HCT116 (cell line): ENCODE results near the gene SLAMF6.

Experiments used
- EZH2 ChIP-seq: fragments of 200-600 bp; sonication (generic); IDR thresholded peaks from 2 replicates; pipeline ENCODE4 v1.6.1; 2017; ENCODE audit warnings: antibody characterized with exemption, mixed run types
- JUND ChIP-seq: IDR thresholded peaks from 2 replicates; pipeline ENCODE4 v1.6.1; 2012
- SP1 ChIP-seq: IDR thresholded peaks from 2 replicates; pipeline ENCODE4 v1.6.1; 2012; ENCODE audit warnings: low read depth

DNA sequence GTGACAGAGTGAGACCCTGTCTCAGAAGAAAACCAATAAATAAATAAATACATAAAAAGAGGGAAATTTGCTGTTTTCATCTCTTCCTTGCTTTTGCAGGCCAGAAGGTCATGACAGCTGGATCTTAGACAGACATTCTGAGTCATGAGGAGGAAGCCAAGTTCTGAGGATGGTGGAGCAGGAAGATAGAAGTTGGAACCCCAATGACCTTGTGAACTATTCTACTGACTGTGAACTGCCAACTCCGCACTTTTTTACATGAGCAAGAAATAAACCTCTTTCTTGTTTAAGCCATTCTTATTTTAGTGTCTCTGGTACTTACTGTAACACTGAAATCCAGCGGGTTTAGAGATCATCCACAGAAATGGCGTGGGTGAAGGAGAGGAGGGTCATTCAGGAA is 47.8 kb upstream of the SLAMF6 start:
- TF ChIP-seq SP1 (no peak), JUND (no peak), EZH2 (no peak)
